DOHH2 (cell line): ENCODE results near the gene RENBP.

Experiments used
- CTCF ChIP-seq: fragments of 200-600 bp; sonication (generic); IDR thresholded peaks from one replicate; pipeline ENCODE4 v1.5.1; 2014; ENCODE audit warnings: antibody characterized with exemption, mild to moderate bottlenecking, low read depth, low read length; ENCODE audit not compliant: poor library complexity, severe bottlenecking
- EZH2phosphoT487 ChIP-seq: fragments of 200-600 bp; sonication (generic); IDR thresholded peaks from 2 replicates; pipeline ENCODE4 v1.6.1; 2017; ENCODE audit warnings: borderline replicate concordance, mild to moderate bottlenecking, antibody characterized with exemption, low read length, moderate library complexity, mixed read lengths

DNA sequence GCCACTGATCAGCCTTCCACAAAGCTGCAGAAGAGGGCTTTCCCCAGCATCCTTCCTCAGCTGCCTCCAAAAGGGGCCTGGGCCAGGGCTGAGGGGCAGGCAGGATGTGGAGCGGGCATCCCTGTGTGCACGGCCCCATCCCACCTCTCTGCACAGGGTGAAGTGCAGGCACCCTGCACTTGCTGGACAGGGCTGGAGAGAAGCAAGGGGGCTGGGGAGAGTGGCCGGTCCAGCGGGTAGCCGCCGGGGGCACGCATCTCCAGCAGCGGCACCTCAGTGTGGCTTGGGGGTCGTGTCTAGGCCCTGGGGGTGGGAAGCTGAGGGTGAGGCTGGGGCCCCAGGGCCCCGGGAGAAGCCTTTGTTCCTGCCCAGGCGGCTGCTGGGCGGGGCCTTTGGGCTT, 37.0 kb downstream of the RENBP start:
- TF ChIP-seq CTCF (no peak), EZH2phosphoT487 (no peak)
